Neural cell (in vitro differentiated cells): ENCODE measurements around the gene CNTF. TPM values are rescaled to one million over a fixed set of nuclear protein-coding genes. Genes with fewer than 3 reads are reported as not detected.

Experiments
- H2AFZ ChIP-seq: fragments of 200-600, 300-800 bp; sonication (generic), shearing (Covaris generic); 2 replicates; pipeline ENCODE4 v1.6.0; 2014; ENCODE audit warnings: low read depth, mild to moderate bottlenecking, antibody characterized with exemption, low read length, moderate library complexity
- H3F3A ChIP-seq: fragments of 200-600 bp; shearing (Covaris generic); 2 replicates; pipeline ENCODE4 v1.6.1; 2016; ENCODE audit warnings: mild to moderate bottlenecking, moderate library complexity, mixed read lengths, antibody characterized with exemption, low read length; ENCODE audit not compliant: insufficient read depth, poor library complexity, severe bottlenecking
- H3K27ac ChIP-seq: fragments of 200-600, 300-800 bp; sonication (generic), shearing (Covaris generic); 2 replicates; pipeline ENCODE4 v1.5.1; 2014; ENCODE audit warnings: mild to moderate bottlenecking, low read length, moderate library complexity
- H3K27me3 ChIP-seq: fragments of 300-800, 200-600 bp; sonication (generic), shearing (Covaris generic); 2 replicates; pipeline ENCODE4 v1.6.0; 2014; ENCODE audit warnings: mild to moderate bottlenecking, low read depth, low read length, moderate library complexity; ENCODE audit not compliant: insufficient read depth
- H3K36me3 ChIP-seq: fragments of 300-800, 200-600 bp; sonication (generic), shearing (Covaris generic); 2 replicates; pipeline ENCODE4 v1.5.1; 2014; ENCODE audit warnings: mild to moderate bottlenecking, antibody characterized with exemption, low read length, moderate library complexity; ENCODE audit not compliant: insufficient read depth
- H3K4me2 ChIP-seq: fragments of 300-800, 200-600 bp; sonication (generic), shearing (Covaris generic); 2 replicates; pipeline ENCODE4 v1.6.0; 2014; ENCODE audit warnings: mild to moderate bottlenecking, low read length
- H3K4me3 ChIP-seq: fragments of 300-800, 200-600 bp; sonication (generic), shearing (Covaris generic); 2 replicates; pipeline ENCODE4 v1.5.1; 2014; ENCODE audit warnings: mild to moderate bottlenecking, low read length, moderate library complexity
- H3K79me2 ChIP-seq: fragments of 200-600 bp; shearing (Covaris generic); replicated peaks from 2 replicates; pipeline ENCODE4 v1.6.0; 2014; ENCODE audit warnings: mild to moderate bottlenecking, low read length, moderate library complexity; ENCODE audit not compliant: insufficient read depth
- H3K9ac ChIP-seq: fragments of 300-800, 200-600 bp; sonication (generic), shearing (Covaris generic); 2 replicates; pipeline ENCODE4 v1.6.1; 2016; ENCODE audit warnings: mild to moderate bottlenecking, low read length, mixed read lengths
- H3K9me2 ChIP-seq: fragments of 200-600 bp; shearing (Covaris generic); 2 replicates; pipeline ENCODE4 v1.6.1; 2016; ENCODE audit warnings: mild to moderate bottlenecking, low read length, mixed read lengths; ENCODE audit not compliant: insufficient read depth
- H3K9me3 ChIP-seq: fragments of 200-600, 300-800 bp; sonication (generic), shearing (Covaris generic); 2 replicates; pipeline ENCODE4 v1.6.1; 2016; ENCODE audit warnings: mild to moderate bottlenecking, mixed run types, low read length, moderate library complexity, mixed read lengths
- H4K20me1 ChIP-seq: fragments of 200-600 bp; shearing (Covaris generic); 2 replicates; pipeline ENCODE4 v1.6.1; 2016; ENCODE audit warnings: mild to moderate bottlenecking, mixed run types; ENCODE audit not compliant: insufficient read depth
- CTCF ChIP-seq: fragments of 450-650 bp; IDR thresholded peaks from 2 replicates; pipeline ENCODE4 v1.5.1; 2014; ENCODE audit warnings: antibody characterized with exemption, mild to moderate bottlenecking, moderate library complexity; ENCODE audit not compliant: poor library complexity, severe bottlenecking
- EP300 ChIP-seq: fragments of 450-650 bp; conservative IDR thresholded peaks from 2 replicates; pipeline ENCODE4 v1.6.1; 2014; ENCODE audit warnings: antibody characterized with exemption, mild to moderate bottlenecking, moderate library complexity; ENCODE audit not compliant: poor library complexity, severe bottlenecking
- EZH2 ChIP-seq: fragments of 200-600, 300-800 bp; shearing (Covaris generic), sonication (generic); IDR thresholded peaks from 2 replicates; pipeline ENCODE4 v1.6.1; 2014; ENCODE audit warnings: antibody characterized with exemption, low read length, borderline replicate concordance, mild to moderate bottlenecking; ENCODE audit not compliant: insufficient read depth, poor library complexity, severe bottlenecking
- MXI1 ChIP-seq: fragments of 450-650 bp; conservative IDR thresholded peaks from 2 replicates; pipeline ENCODE4 v1.6.1; 2014; ENCODE audit warnings: antibody characterized with exemption, mild to moderate bottlenecking; ENCODE audit not compliant: poor library complexity, severe bottlenecking
- POLR2AphosphoS5 ChIP-seq: IDR thresholded peaks from 2 replicates; pipeline ENCODE4 v1.6.1; 2012
- RAD21 ChIP-seq: fragments of 450-650 bp; conservative IDR thresholded peaks from 2 replicates; pipeline ENCODE4 v1.6.1; 2014; ENCODE audit warnings: antibody characterized with exemption, mild to moderate bottlenecking, moderate library complexity
- SMC3 ChIP-seq: fragments of 450-650 bp; conservative IDR thresholded peaks from 2 replicates; pipeline ENCODE4 v1.6.1; 2014; ENCODE audit warnings: antibody characterized with exemption, mild to moderate bottlenecking, moderate library complexity; ENCODE audit not compliant: poor library complexity
- TAF1 ChIP-seq: IDR thresholded peaks from 2 replicates; pipeline ENCODE4 v1.6.1; 2012; ENCODE audit warnings: low read depth
- polyA plus RNA-seq: library from polyadenylated mRNA; depleted of rRNA; stranded (reverse); fragments of >200 nt; gene quantifications from 2 replicates; pipeline ENCODE4 v1.2.3, GENCODE V29; 2014
- TF ChIP-seq, protein P1 (sequence below): IDR thresholded peaks from 2 replicates; pipeline ENCODE4 v1.6.1; 2012; ENCODE audit warnings: borderline replicate concordance

CNTF gene
- polyA plus RNA-seq, 1 donor from 2014 or later = 2.3 TPM

- Histone ChIP-seq H3F3A (no peaks in the 10 kb centered on the region), H2AFZ (no peak overlapping the region)
- TF ChIP-seq POLR2AphosphoS5 (no peak), RAD21 (no peak), SMC3 (no peak), TAF1 (no peak), CTCF (no peak), MXI1 (no peak), EZH2 (no peak), EP300 (no peak)
- TF ChIP-seq, protein P1, sequence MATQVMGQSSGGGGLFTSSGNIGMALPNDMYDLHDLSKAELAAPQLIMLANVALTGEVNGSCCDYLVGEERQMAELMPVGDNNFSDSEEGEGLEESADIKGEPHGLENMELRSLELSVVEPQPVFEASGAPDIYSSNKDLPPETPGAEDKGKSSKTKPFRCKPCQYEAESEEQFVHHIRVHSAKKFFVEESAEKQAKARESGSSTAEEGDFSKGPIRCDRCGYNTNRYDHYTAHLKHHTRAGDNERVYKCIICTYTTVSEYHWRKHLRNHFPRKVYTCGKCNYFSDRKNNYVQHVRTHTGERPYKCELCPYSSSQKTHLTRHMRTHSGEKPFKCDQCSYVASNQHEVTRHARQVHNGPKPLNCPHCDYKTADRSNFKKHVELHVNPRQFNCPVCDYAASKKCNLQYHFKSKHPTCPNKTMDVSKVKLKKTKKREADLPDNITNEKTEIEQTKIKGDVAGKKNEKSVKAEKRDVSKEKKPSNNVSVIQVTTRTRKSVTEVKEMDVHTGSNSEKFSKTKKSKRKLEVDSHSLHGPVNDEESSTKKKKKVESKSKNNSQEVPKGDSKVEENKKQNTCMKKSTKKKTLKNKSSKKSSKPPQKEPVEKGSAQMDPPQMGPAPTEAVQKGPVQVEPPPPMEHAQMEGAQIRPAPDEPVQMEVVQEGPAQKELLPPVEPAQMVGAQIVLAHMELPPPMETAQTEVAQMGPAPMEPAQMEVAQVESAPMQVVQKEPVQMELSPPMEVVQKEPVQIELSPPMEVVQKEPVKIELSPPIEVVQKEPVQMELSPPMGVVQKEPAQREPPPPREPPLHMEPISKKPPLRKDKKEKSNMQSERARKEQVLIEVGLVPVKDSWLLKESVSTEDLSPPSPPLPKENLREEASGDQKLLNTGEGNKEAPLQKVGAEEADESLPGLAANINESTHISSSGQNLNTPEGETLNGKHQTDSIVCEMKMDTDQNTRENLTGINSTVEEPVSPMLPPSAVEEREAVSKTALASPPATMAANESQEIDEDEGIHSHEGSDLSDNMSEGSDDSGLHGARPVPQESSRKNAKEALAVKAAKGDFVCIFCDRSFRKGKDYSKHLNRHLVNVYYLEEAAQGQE = no peak
Observed at GRCh38 chr11:58592760-58593472, 29.5 kb upstream of the CNTF start.

GRCh38 chr11:58594826-58595225, 27.6 kb upstream of the CNTF start:
- H3K27ac ChIP-seq = no peak overlapping the region
- no peak overlapping the region for H3K9ac ChIP-seq
- peaks cover 45% of the 10 kb centered on the region for H3K79me2 ChIP-seq
- H3K36me3 ChIP-seq = peaks cover 6% of the 10 kb centered on the region
- H3K4me3 ChIP-seq = no peak overlapping the region
- no peaks in the 10 kb centered on the region for H3K9me3 ChIP-seq
- H3F3A ChIP-seq = no peaks in the 10 kb centered on the region
- H2AFZ ChIP-seq = no peak overlapping the region
- no peaks in the 10 kb centered on the region for H3K27me3 ChIP-seq
- TF ChIP-seq, protein P1 = no peak
- TF ChIP-seq RAD21 = no peak
- no peak for TF ChIP-seq CTCF
- TF ChIP-seq TAF1 = no peak
- TF ChIP-seq EZH2 = no peak
- no peak for TF ChIP-seq SMC3
- no peak for TF ChIP-seq MXI1
- no peak for TF ChIP-seq POLR2AphosphoS5
- TF ChIP-seq EP300 = no peak
- no peak overlapping the region for H3K4me2 ChIP-seq
- no peaks in the 10 kb centered on the region for H3K9me2 ChIP-seq
- no peaks in the 10 kb centered on the region for H4K20me1 ChIP-seq

More at GRCh38 chr11:58592760-58593472, 29.5 kb upstream of the CNTF start:
- Histone ChIP-seq H3K4me2 (no peak overlapping the region), H4K20me1 (no peaks in the 10 kb centered on the region), H3K9ac (no peak overlapping the region), H3K9me2 (no peaks in the 10 kb centered on the region), H3K27me3 (no peaks in the 10 kb centered on the region), H3K4me3 (no peak overlapping the region), H3K9me3 (no peaks in the 10 kb centered on the region), H3K27ac (no peak overlapping the region), H3K79me2 (peaks cover 28% of the 10 kb centered on the region), H3K36me3 (peaks cover 6% of the 10 kb centered on the region)
